Heart right ventricle (tissue), 16 donors: Measurements from ENCODE around the gene PRR13. TPM values are rescaled to one million over a fixed set of nuclear protein-coding genes. Genes with fewer than 3 reads are reported as not detected.
"Not testable (repeated sequence)": the region's sequence is repeated elsewhere in the genome, so short reads cannot be mapped to it uniquely, and the experiment has no call there.

Experiments
- ATAC-seq, 8 donors: fragments of 200-7000 bp; cut with Tn5 transposase; one replicate each; pipeline ENCODE4 v1.9.1; 2020; ENCODE audit warnings: mild to moderate bottlenecking in 8 of 8, moderate library complexity in 8 of 8, moderate number of reproducible peaks in 1 of 8
- DNase-seq, 2 donors: peaks; one replicate each; pipeline ENCODE4 v3.0.0-alpha.2; 2020
- H3K27ac ChIP-seq, 10 donors: fragments of 200-600 bp; sonication (generic) in 2 of 10; one replicate each; pipeline versions ENCODE4 v1.5.0 to v1.8.0; 2020 to 2022; ENCODE audit warnings: mild to moderate bottlenecking in 3 of 10
- H3K27me3 ChIP-seq, 7 donors: fragments of 200-600 bp; one replicate each; pipeline ENCODE4 v1.8.0; 2021 to 2022; ENCODE audit warnings: mild to moderate bottlenecking in 2 of 7
- H3K36me3 ChIP-seq, 9 donors: fragments of 200-600 bp; sonication (generic) in 1 of 9; one replicate each; pipeline versions ENCODE4 v1.5.0 to v1.8.0; 2020 to 2022; ENCODE audit warnings: mild to moderate bottlenecking in 2 of 9
- H3K4me1 ChIP-seq, 9 donors: fragments of 200-600 bp; sonication (generic) in 1 of 9; one replicate each; pipeline versions ENCODE4 v1.5.0 to v1.8.0; 2020 to 2022; ENCODE audit warnings: mild to moderate bottlenecking in 4 of 9
- H3K4me3 ChIP-seq, 10 donors: fragments of 200-600 bp; sonication (generic) in 2 of 10; one replicate each; pipeline versions ENCODE4 v1.5.0 to v1.8.0; 2020 to 2022; ENCODE audit warnings: mild to moderate bottlenecking in 7 of 10, moderate library complexity in 2 of 10
- H3K9me3 ChIP-seq, 11 donors: fragments of 200-600 bp in 10 of 11; sonication (generic) in 2 of 11; one replicate each; pipeline versions ENCODE4 v1.5.0 to v1.8.0; 2013 to 2022; ENCODE audit warnings: mild to moderate bottlenecking in 2 of 11, control low read depth in 1 of 11, moderate library complexity in 1 of 11
- CTCF ChIP-seq, 9 donors: fragments of 200-600 bp; sonication (generic) in 2 of 9; IDR thresholded peaks; one replicate each; pipeline versions ENCODE4 v1.5.0 to v1.8.0; 2021 to 2022; ENCODE audit warnings: antibody characterized with exemption in 9 of 9, mild to moderate bottlenecking in 5 of 9, moderate library complexity in 1 of 9
- WGBS, 2 donors: extraction: QIAGEN DNeasy Blood & Tissue Kit; methylation state at CpG; one replicate each; pipeline ENCODE4 v1.1.7; 2013; ENCODE audit warnings: inconsistent platforms in 1 of 2; 5-methylcytosine and 5-hydroxymethylcytosine counted together
- intact Hi-C, 10 donors: fragments of 100-400 bp; cut with DNase I; formaldehyde crosslinking; loops; one replicate each; pipeline versions ENCODE4 v1.11.1 to v1.14.2; 2022
- polyA plus RNA-seq, 2 donors: library from polyadenylated mRNA; stranded (reverse); fragments of 200-250 nt; gene quantifications; one replicate each; pipeline ENCODE4 v1.2.3, GENCODE V29; 2013
- total RNA-seq, 10 donors: library from RNA; stranded (reverse); fragmentation: NEBNext Ultra II Directional in 3 of 10; extraction: Animal tissue kit (Norgen Biotek cat#: 25700) in 3 of 10; gene quantifications; one replicate each; pipeline versions ENCODE4 v1.2.1 to v1.2.4, GENCODE V29; 2021 to 2023
- donor health status: Arrhythmogenic right ventricular cardiomyopathy.
- donor health status: ischemic (EF 13 %, LVEDD 7.1; RV severe dilation, severe dysfunction).
- donor health status: healthy with polysubstance abuse.
- donor health status: DM: no; HTN: yes; CAD: no.
- donor health status: DM: no; HTN: no; CAD: no.
- donor health status: ischemic (EF 25% LVEDD 6.9; RV normal size, moderate dysfunction).
- donor health status: ischemic (EF 25% LVEDD 5.7; RV mildly dilated, moderate dysfunction).
- donor health status: healthy.
- donor health status: DM: yes; HTN: yes; CAD: no.
- donor health status: Ischemic cardiomyopathy.
- donor health status: ischemic (EF 35%, LVEDD 5.7; RV mildly dilated, moderate dysfunction).
- donor health status: nonischemic (EF 11% LVEDD 7.7; RV severe dilation, severe dysfunction).
- donor health status: DM: yes; HTN: yes; CAD: no.
- donor health status: PGD.
- donor health status: ischemic (EF 29% LVEDD 5.4; RV normal size, mild dysfunction).
- donor health status: nonischemic (EF 23%, LVEDD 6.1; RV moderate dilation, normal function).

The PRR13 gene
- total and polyA plus RNA-seq, 12 donors, result 28.6 to 122 (median 55.4) TPM

GRCh38 chr12:53430116-53430515 lies 11.4 kb upstream of the PRR13 start:
- 85 to 88% methylated on average over 5 of the region's 5 CpGs for WGBS, 2 donors
- no peak for DNase-seq
- ATAC-seq, result no peak
- Histone ChIP-seq H3K4me3 (no peak overlapping the region), H3K9me3 (no peaks in the 10 kb centered on the region), H3K36me3 (no peaks in the 10 kb centered on the region), H3K4me1 (no peaks in the 10 kb centered on the region), H3K27ac (no peak overlapping the region), H3K27me3 (no peaks in the 10 kb centered on the region)
- intact Hi-C loops, result no loop called here
- TF ChIP-seq CTCF (IDR thresholded peaks at IDR 0.05), result no peak

- TF ChIP-seq CTCF (IDR thresholded peaks at IDR 0.05), result no peak
- Histone ChIP-seq H3K27ac (no peak overlapping the region), H3K4me3 (no peak overlapping the region), H3K9me3 (no peaks in the 10 kb centered on the region), H3K27me3 (no peaks in the 10 kb centered on the region), H3K36me3 (no peaks in the 10 kb centered on the region), H3K4me1 (no peaks in the 10 kb centered on the region)
- 80 to 84% methylated on average over 7 of the region's 7 CpGs for WGBS, 2 donors
- intact Hi-C loops, result no loop called here
- DNase-seq (no peak), ATAC-seq (no peak)
These were observed 10.3 kb upstream of the PRR13 start for GRCh38 chr12:53431187-53431586.

GRCh38 chr12:53435326-53435725 lies 6.2 kb upstream of the PRR13 start:
- ATAC-seq, H3K9me3 ChIP-seq, H3K4me3 ChIP-seq, DNase-seq, H3K36me3 ChIP-seq, intact Hi-C loops, H3K27ac ChIP-seq, H3K4me1 ChIP-seq, H3K27me3 ChIP-seq: not testable (repeated sequence)
- WGBS, 2 donors, result 95 to 96% methylated on average over 9 of the region's 9 CpGs

GRCh38 chr12:53439582-53439981 lies 2.0 kb upstream of the PRR13 start:
- peaks cover 0 to 17% (median 0%) of the 10 kb centered on the region in 9 donors for H3K36me3 ChIP-seq
- ATAC-seq, H3K4me3 ChIP-seq, H3K27me3 ChIP-seq, intact Hi-C loops, H3K27ac ChIP-seq, DNase-seq, H3K9me3 ChIP-seq: not testable (repeated sequence)
- H3K4me1 ChIP-seq, result peaks cover 7 to 32% (median 18%) of the 10 kb centered on the region in 9 donors

GRCh38 chr12:53443955-53444354 lies 2.4 kb downstream of the PRR13 start:
- WGBS, 2 donors, result 94 to 96% methylated on average over 4 of the region's 4 CpGs
- no peak for ATAC-seq
- intact Hi-C loops, result loop anchor here in 1 of 10 donors (10.0 kb wide), 1 partner anchor 61 kb away; the partner anchor contains the start of genes NPFF and TARBP2
- peaks cover 0 to 59% (median 12%) of the 10 kb centered on the region in 9 donors for H3K36me3 ChIP-seq
- H3K27me3 ChIP-seq, result no peaks in the 10 kb centered on the region
- no peak for DNase-seq
- peaks cover 7 to 45% (median 18%) of the 10 kb centered on the region in 9 donors for H3K4me1 ChIP-seq
- no peaks in the 10 kb centered on the region for H3K9me3 ChIP-seq
- TF ChIP-seq CTCF (IDR thresholded peaks at IDR 0.05), result no peak
- no peak overlapping the region for H3K27ac ChIP-seq
- H3K4me3 ChIP-seq, result no peak overlapping the region

GRCh38 chr12:53444593-53445325 lies 3.2 kb downstream of the PRR13 start:
- intact Hi-C loops, result loop anchor here in 1 of 10 donors (10.0 kb wide), 1 partner anchor 60 kb away; the partner anchor contains the start of genes NPFF and TARBP2
- not testable (repeated sequence) for ATAC-seq, H3K4me3 ChIP-seq, H3K27me3 ChIP-seq, H3K9me3 ChIP-seq, DNase-seq, H3K27ac ChIP-seq
- H3K36me3 ChIP-seq, result peaks cover 0 to 59% (median 12%) of the 10 kb centered on the region in 9 donors
- H3K4me1 ChIP-seq, result peaks cover 7 to 45% (median 18%) of the 10 kb centered on the region in 9 donors
- WGBS, 2 donors, result 88 to 90% methylated on average over 11 of the region's 11 CpGs
